GM12872 (cell line): ENCODE data around the gene ECE1.

Experiments used
- CTCF ChIP-seq: IDR thresholded peaks from 3 replicates; pipeline ENCODE4 v1.5.1; 2011; ENCODE audit warnings: low read depth, mild to moderate bottlenecking, low read length, moderate library complexity; ENCODE audit not compliant: insufficient read depth

The ECE1 gene

GRCh38 chr1:21324368-21325141 is 34.3 kb upstream of the ECE1 start:
- no peak for TF ChIP-seq CTCF

- no peak for TF ChIP-seq CTCF
These were observed 32.8 kb upstream of the ECE1 start for GRCh38 chr1:21323091-21323490.

- no peak for TF ChIP-seq CTCF
These were observed 32.4 kb upstream of the ECE1 start for GRCh38 chr1:21322681-21323016.

- TF ChIP-seq CTCF, result 0 out of 3 replicates have a peak, but pooled peaks have one; percentile 13
These were observed 31.9 kb upstream of the ECE1 start for GRCh38 chr1:21321963-21322680.

GRCh38 chr1:21320410-21321108 is 30.3 kb upstream of the ECE1 start:
- no peak for TF ChIP-seq CTCF

GRCh38 chr1:21319447-21320407 is 29.5 kb upstream of the ECE1 start:
- no peak for TF ChIP-seq CTCF
